HG03045 (cell line): ENCODE data around the gene C3AR1.
"Not testable (repeated sequence)": the region's sequence is repeated elsewhere in the genome, so short reads cannot be mapped to it uniquely, and the experiment has no call there.

Source experiments
- ATAC-seq: cut with Tn5 transposase; IDR thresholded peaks from one replicate; pipeline ENCODE4 v1.9.1; 2021; ENCODE audit warnings: mild to moderate bottlenecking, moderate library complexity; ENCODE audit not compliant: unreplicated experiment

The C3AR1 gene

GRCh38 chr12:8065991-8066594 is at the start of gene C3AR1:
TSS of gene C3AR1 (minus strand) at chr12:8066359. CDS start at chr12:8060185, 6,174 bp downstream.
- ATAC-seq = no peak

- not testable (repeated sequence) for ATAC-seq
Observed at GRCh38 chr12:8113117-8113516, 47.0 kb upstream of the C3AR1 start.

- no peak for ATAC-seq
Observed at GRCh38 chr12:8108808-8109398, 42.7 kb upstream of the C3AR1 start.

DNA sequence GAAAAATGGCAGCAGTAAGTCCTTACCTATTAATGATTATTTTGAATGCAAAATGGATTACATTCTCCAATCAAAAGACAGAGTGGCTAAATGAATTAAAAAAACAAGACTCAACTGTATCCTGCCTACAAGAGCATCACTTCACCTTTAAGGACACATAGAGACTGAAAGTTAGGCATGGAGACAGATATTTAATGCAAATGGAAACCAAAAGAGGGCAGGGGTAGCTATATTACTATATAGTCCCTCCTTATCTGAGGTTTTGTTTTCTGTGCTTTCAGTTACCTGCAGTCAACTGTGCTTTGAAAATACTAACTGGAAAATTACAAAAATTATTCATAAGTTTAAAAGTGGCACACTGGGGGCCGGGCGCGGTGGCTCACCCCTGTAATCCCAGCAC is 33.1 kb upstream of the C3AR1 start:
- no peak for ATAC-seq

DNA sequence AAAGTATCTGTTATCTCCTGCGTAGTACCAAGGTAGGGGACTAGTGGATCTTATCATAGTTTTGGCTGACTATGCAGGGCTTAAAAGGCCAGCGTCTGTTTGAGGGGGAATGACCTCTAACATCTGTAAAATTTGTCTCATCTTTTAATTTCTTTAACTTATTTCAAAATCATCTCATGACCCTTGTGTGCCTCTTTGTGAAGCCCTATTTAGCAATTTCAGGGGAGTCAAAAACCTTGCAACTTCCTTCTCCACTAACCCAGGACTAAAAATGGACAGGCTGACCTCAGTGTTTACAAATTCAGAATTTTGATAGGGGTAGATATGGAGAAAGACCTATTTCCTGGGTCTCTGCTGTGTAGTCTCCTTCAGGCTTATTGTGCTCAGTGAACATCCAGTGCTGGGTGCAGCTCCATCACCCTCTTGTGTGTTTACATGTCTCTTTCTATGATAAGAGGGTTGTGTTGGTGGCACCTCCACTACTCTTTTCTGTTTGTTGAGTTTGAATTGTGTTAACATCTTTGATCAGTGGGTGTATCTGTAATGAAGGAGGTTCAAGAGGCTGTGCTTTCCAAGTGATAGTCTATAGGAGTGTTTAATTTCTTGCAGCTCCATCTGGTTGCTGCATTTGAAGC is 30.2 kb upstream of the C3AR1 start:
- ATAC-seq = no peak

DNA sequence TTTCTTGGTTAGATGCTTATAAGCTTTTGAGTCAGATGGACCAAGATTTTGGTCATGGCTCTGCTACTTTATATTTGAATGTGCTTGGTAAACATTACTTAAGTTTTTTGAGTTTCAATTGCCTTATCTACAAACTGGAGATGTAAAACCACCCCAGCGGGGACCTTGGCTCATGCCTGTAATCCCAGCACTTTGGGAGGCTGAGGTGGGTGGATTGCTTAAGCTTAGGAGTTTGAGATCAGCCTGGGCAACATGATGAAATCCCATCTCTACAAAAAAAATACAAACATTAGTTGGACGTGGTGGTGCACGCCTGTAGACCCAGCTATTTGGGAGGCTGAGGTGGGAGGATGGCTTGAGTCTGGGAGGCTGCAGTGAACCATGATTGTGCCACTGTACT is 27.1 kb upstream of the C3AR1 start:
- ATAC-seq = no peak

- ATAC-seq = no peak
Observed at GRCh38 chr12:8089716-8090115, 23.6 kb upstream of the C3AR1 start.

- ATAC-seq = not testable (repeated sequence)
Observed at GRCh38 chr12:8089277-8089676, 23.1 kb upstream of the C3AR1 start.

- no peak for ATAC-seq
Observed at GRCh38 chr12:8088574-8088973, 22.4 kb upstream of the C3AR1 start.

DNA sequence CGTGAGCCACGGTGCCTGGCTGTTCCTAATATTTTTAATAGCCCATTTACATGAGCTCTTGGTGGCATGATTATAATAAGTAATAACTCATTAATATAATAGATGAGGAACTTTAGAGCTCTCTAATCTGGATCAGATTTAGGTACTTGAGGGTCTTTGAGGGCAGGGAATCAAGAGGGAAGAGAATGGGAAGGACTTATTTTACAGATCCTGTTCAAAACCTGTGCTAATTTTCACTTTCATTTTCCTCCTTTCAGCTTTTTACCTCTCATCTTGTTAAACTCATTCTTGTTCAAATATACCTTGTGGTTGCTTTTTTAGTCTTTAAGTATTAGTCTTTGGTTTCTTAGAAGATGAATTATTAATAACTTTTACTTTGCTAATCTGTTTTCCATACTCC is 21.5 kb upstream of the C3AR1 start:
- no peak for ATAC-seq

- ATAC-seq = not testable (repeated sequence)
Observed at GRCh38 chr12:8084351-8084750, 18.2 kb upstream of the C3AR1 start.

- ATAC-seq = no peak
Observed at GRCh38 chr12:8082808-8083100, 16.6 kb upstream of the C3AR1 start.

GRCh38 chr12:8081251-8081920 is 15.2 kb upstream of the C3AR1 start:
- ATAC-seq = no peak

GRCh38 chr12:8080120-8080519 is 14.0 kb upstream of the C3AR1 start:
- no peak for ATAC-seq

DNA sequence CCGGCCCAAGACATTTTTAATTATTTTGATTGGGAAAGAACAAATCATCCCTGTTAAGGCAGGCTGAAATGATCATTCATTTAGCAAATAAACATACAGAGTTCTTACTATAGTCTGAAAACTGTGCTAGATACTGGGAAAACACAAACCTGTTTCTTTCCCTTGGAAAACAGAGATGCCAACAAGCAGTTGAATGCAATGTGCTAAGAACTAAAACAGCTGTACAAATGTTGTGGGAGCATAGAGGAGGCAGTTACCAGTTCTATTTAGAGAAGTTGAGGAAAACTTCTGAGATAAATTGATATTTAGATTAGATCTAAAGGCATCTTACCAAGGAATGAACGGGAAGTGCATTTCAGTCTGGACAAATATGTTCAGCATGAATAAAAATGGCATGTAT is 12.8 kb upstream of the C3AR1 start:
- ATAC-seq = no peak

GRCh38 chr12:8078398-8078797 is 12.2 kb upstream of the C3AR1 start:
- ATAC-seq = no peak

GRCh38 chr12:8077207-8077606 is 11.0 kb upstream of the C3AR1 start:
- ATAC-seq = no peak

- ATAC-seq = no peak
Observed at GRCh38 chr12:8076366-8076765, 10.2 kb upstream of the C3AR1 start.

DNA sequence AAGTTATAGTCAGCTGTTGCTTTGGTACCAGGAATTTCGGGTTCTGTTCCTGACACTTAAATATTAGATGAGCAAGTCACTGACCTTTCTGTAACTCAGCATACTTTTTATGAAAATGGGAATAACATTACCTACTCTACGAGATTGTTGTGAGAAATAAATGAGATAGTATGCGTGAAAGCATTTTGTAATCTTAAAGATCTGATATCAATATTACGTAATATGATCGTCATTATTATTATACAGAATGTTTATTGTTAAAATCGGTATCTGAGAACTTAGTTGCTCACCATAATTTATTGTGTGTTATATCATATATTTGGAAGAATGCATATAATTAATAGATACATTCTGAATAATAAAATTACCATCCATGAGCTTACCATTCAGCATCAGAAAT is 9.8 kb upstream of the C3AR1 start:
- ATAC-seq = no peak

DNA sequence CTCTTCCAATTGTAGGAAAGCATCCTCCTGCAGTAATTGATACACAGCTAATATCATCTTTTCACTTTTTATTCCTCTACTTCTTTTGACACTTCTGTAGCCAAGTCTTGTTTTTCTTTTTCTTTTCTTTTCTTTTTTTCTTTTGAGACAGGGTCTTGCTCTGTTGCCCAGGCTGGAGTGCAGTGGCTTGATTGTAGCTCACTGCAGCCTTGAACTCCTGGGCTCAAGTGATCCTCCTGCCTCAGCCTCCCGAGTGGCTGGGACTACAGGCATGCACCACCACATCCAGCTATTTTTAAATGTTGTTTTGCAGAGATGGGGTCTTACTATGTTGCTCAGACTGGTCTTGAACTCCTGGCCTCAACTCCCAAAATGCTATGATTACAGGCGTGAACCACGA is 5.7 kb upstream of the C3AR1 start:
- not testable (repeated sequence) for ATAC-seq

GRCh38 chr12:8069582-8069981 is 3.4 kb upstream of the C3AR1 start:
- no peak for ATAC-seq

GRCh38 chr12:8064131-8064530 is 2.0 kb downstream of the C3AR1 start:
- no peak for ATAC-seq
